HG03103 (cell line): ENCODE measurements around the gene FCHSD2.
"Not testable (repeated sequence)": the region's sequence is repeated elsewhere in the genome, so short reads cannot be mapped to it uniquely, and the experiment has no call there.

Experiments used
- ATAC-seq: cut with Tn5 transposase; IDR thresholded peaks from one replicate; pipeline ENCODE4 v1.9.1; 2021; ENCODE audit warnings: low read depth; ENCODE audit not compliant: unreplicated experiment

The FCHSD2 gene

GRCh38 chr11:72827656-72828055 lies 314.5 kb downstream of the FCHSD2 start:
- ATAC-seq = not testable (repeated sequence)

- ATAC-seq = no peak
Observed at GRCh38 chr11:72826942-72827480, 315.1 kb downstream of the FCHSD2 start.

GRCh38 chr11:72826191-72826941 lies 315.8 kb downstream of the FCHSD2 start:
- ATAC-seq = no peak

GRCh38 chr11:72825661-72826060 lies 316.5 kb downstream of the FCHSD2 start:
- no peak for ATAC-seq

GRCh38 chr11:72824811-72825505 lies 317.2 kb downstream of the FCHSD2 start:
- ATAC-seq = no peak

- ATAC-seq = no peak
Observed at GRCh38 chr11:72824020-72824419, 318.1 kb downstream of the FCHSD2 start.

GRCh38 chr11:72823105-72823804 lies 318.9 kb downstream of the FCHSD2 start:
- no peak for ATAC-seq

- no peak for ATAC-seq
Observed at GRCh38 chr11:72821920-72822799, 320.0 kb downstream of the FCHSD2 start.

GRCh38 chr11:72821221-72821919 lies 320.7 kb downstream of the FCHSD2 start:
- no peak for ATAC-seq

- ATAC-seq = no peak
Observed at GRCh38 chr11:72820439-72821139, 321.5 kb downstream of the FCHSD2 start.

GRCh38 chr11:72818971-72819370 lies 323.1 kb downstream of the FCHSD2 start:
- ATAC-seq = no peak

- no peak for ATAC-seq
Observed at GRCh38 chr11:72817966-72818365, 324.2 kb downstream of the FCHSD2 start.

GRCh38 chr11:72816404-72816990 lies 325.6 kb downstream of the FCHSD2 start:
- ATAC-seq = no peak

GRCh38 chr11:72815110-72815618 lies 327.0 kb downstream of the FCHSD2 start:
- ATAC-seq = no peak

GRCh38 chr11:72814286-72815109 lies 327.6 kb downstream of the FCHSD2 start, which contains the start of gene ATG16L2:
Gene ATG16L2 (plus strand): TSS chr11:72814411. CDS start chr11:72814446, 35 bp downstream.
- peak; percentile 43 for ATAC-seq

GRCh38 chr11:72813740-72814285 lies 328.3 kb downstream of the FCHSD2 start:
- peak; percentile 34 for ATAC-seq
